Stimulated activated CD4-positive, alpha-beta T cell treated with anti-CD3 and anti-CD28 coated beads, TNF-alpha, amount 100 ng/mL, for 24 hours (primary cell): Measurements from ENCODE around the gene SMAD2.
"Not testable (repeated sequence)": the region's sequence is repeated elsewhere in the genome, so short reads cannot be mapped to it uniquely, and the experiment has no call there.

Source experiments
- DNase-seq, 3 experiments: peaks; one replicate each; pipeline ENCODE4 v3.0.0-alpha.2; 2020; ENCODE audit warnings: low read depth in 3 of 3

SMAD2 gene

DNA sequence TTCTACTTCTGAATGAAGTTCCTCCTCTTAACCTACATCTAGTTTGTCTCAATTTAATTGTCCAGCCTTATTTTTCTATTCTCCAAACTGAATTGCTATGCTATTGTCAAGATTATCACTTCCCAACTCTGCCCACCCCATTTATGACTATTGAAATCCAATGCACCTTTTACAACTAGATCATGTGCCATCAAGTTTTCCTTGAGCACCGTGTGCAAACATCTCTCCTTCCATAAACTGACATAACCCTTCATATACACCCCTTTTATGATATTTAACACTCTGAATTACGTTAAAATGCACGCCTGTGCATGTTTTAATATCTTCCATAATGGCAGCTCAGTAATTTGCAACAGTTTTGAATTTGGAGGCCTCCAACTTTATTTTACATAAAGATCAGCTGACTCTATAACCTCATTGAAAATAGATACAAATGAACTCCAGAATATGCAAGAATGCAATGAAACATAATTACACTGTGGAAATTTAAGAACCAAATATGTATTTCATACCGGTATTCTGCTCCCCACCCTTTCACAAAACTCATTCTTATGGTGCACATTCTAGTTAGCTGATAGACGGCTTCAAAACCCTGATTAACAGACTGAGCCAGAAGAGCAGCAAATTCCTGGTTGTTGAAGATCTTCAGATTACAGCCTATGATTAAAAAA, 85.5 kb downstream of the SMAD2 start:
- no peak for DNase-seq

DNA sequence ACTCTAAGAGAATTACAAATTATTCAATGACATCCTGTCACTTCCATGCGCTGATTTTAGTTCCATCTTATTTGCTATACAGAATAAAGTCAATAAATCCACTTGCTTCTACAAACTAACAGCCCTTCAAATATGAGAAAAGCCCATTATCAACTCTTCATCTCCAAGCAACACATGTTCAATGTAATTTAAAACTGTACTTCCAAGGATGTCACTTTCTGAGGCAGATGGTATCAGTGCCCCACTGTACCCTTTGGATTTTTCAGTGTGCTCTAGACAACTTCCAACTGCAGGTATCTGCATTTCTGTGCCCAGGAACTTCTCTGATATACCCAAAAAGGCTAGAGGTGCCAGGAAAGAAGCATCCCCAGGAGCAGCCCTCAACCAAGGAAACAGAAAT, 87.6 kb downstream of the SMAD2 start:
- no peak for DNase-seq

DNA sequence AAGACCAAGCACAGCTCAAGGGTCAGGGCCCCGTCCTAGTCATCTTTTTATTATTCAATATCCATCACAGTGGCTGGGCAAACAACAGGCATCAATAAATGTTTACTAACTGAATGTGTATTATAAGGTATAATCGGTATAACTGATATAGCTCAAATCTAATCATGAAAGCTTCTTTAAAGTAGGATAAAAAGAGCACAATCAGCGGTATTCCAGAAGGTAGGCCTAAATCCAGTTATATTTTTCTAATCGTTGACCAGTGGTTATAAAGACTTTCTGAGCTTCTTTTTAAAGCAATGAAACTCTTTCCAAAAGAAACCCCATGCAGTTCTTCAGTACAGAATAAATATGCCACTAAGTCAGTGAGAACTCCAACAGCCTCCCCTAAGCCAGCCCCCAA, 92.1 kb downstream of the SMAD2 start:
- no peak for DNase-seq

DNA sequence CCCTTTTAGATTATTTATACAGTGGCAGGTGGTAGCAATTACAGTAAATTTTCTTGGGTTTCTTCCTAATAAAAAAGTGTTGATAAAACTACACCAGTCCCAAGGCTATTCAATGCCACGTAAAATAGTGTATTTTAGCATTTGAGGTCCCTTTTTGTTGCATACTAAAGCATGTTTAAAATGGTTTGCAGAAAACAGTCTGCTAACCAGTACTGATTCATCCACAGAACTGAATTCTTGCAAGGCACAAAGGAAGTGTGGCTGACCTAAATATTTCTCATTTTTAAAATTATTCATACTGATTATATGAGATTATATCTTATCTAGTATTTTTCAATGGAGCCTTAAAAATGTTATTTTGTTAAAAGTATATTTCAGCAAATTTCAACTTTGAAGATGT, 98.1 kb downstream of the SMAD2 start:
- no peak for DNase-seq

DNA sequence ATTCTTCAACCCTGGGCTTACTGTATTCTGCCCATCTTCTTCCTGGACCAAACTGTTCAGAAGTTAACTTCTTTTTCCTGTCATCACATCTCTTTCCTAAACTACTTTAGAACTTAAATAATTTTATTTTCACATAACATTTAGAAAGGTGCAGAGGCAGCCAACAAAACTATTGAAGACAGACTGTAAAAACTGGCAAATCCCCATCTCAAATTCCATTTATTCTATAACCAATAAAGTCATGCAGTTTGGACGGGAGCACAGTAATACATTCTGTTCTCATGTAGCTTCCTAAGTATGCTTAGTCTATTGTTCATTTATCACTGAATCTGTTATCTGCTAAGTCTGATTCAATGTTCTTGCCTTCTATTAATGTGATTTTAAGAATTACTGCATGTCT, 99.1 kb downstream of the SMAD2 start:
- DNase-seq, result no peak

DNA sequence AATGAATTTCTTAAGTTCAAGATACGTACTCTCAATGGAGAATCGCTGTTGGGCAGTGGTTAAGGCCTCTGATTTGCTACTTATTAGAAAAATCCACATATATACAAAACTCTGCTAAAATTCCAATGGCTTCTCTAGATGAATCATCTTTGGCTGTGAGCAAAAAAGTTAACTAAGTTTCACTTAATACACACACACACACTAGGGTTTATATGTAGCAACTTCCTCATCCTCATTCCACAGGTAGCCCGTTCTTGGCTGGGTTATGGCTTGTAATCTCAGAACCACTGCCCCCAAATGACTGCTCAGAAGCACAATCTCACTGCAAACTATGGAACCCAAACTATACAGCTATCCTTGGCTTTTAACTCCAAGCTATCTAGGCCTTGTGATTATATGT, 99.7 kb downstream of the SMAD2 start:
- no peak for DNase-seq

DNA sequence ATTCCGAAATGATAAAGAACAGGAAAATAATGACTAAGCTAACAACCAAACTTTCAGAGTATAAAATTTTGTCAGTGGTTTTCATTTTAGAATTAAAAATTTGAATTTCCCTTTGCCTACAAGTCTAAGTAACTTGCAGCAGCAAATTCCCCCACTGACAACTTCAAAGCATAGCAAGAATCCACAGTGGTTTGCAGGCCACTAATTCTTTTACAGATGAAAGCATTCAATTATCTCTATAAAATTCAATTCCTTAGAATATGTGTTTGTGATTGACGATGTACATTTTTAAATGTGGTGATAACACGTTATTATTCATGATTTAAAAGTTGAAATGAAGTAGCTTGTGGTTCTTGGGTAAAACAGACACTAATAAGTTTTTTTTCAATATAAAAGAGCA, 100.6 kb downstream of the SMAD2 start:
- DNase-seq, result no peak

DNA sequence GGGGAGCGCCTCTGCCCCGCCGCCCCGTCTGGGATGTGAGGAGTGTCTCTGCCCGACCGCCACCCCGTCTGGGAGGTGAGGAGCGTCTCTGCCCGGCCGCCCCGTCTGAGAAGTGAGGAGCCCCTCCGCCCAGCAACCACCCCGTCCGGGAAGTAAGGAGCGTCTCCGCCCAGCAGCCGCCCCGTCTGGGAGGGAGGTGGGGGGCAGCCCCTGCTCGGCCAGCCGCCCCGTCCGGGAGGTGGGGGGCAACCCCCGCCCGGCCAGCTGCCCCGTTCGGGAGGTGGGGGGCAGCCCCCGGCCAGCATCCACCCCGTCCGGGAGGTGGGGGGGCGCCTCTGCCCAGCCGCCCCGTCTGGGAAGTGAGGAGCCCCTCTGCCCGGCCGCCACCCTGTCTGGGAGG, 102.4 kb downstream of the SMAD2 start:
- DNase-seq, result not testable (repeated sequence)

DNA sequence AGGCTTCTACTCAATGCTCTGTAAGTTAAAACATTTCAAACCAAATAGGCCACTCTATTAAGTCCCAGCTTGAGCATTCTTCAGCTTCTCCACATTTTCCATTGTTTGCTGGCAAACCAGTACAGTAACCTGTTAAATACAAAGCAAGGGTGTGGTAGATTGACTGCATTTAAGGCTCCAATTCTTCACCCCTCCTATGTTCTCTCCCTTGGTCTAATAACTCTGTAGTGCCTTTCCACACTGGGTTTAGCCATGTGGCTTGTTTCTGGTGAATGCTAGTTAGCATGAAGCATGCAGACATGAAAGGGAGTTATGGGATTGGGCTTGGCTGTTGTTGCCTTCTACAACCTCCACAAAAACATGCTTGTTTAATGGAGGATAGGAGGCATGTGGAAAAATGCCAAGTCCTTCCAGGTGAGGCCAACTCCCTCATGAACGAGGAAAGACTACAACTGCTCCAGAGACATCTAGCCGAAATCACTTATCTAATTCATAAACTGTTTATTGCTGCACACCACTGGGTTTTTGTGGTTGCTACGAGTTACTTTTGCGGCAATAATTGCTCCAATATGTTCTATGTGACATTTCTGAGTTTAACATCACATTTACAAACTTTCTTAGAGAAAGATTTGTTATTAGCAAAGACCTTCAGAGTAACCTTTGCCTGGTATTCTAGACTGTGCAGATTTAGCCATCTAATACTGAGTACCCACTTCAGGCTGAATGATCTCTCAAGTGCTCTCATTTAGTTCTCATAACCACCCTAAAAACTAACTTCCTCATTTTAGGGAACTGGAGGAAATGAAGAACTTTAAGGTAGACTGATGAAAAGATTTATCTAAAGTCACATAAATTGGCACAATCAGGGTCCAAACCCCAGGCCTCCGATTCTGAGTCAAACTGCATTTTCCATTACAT, 104.0 kb downstream of the SMAD2 start:
- DNase-seq, result no peak

DNA sequence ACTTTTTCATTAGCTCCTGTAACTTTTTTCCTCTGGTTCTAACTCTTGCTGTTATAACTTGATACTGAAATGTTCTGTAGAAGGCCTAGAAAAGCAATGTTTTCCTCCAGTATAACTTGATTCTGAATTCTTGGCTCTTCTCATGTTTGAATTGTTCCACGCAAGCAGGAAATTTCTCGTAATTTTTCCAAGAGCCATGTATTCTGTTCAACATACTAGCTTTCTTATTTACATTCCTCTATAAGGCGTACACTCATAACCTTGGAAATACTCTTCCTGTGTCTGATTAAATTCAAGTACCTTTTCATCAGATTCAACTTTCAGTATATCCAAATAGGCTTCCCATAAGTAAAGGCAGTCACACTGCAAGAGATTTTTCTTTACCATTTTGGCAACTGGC, 109.1 kb downstream of the SMAD2 start:
- no peak for DNase-seq

DNA sequence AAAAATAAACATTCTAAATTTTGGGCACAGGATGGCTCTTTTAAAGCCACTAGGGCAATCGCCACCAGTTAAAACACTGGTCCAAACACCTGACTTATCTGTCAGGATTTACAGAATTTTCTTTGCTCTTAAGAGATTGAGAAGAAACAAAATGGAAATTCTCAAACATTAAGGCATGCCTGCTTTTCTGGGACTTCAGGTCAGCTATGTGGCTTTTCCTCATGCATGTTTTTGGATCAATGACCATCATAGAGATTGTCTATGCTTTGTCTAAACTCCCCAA, 112.7 kb downstream of the SMAD2 start:
- no peak for DNase-seq

DNA sequence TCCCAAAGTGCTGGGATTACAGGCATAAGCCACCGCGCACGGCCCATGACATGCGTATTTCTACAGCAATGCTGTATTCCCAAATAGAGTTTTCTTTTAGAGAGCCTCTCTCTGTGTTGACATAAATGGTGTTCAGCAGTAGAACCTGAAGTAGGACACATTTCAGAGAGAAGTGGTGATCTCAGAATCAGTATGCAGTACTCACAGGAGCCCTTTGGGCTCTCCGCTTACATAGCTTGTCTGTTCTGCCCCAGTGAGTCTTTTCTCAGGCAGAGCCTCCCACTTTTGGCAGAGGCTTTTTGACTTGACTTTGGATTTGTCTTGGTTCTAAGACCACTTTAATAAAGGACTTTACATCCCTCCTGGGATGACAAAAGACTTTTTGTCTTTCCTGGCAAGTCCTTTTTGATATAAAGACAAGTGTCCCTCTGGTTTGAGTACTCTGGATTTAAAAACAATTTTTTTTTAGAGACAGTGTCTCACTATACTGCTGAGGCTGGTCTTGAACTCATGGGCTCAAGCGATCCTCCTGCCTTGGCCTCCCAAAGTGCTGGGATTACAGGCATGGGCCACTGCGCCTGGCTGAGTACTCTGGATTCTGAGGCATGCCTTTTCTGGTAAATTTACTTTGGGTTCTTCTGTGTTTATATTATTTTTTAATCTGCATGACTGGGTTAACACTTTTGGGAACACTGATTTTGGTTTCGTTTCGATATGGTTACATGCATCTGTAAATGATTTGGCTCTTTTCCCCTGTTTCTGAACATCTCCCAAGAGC, 113.3 kb downstream of the SMAD2 start:
- DNase-seq, result no peak

DNA sequence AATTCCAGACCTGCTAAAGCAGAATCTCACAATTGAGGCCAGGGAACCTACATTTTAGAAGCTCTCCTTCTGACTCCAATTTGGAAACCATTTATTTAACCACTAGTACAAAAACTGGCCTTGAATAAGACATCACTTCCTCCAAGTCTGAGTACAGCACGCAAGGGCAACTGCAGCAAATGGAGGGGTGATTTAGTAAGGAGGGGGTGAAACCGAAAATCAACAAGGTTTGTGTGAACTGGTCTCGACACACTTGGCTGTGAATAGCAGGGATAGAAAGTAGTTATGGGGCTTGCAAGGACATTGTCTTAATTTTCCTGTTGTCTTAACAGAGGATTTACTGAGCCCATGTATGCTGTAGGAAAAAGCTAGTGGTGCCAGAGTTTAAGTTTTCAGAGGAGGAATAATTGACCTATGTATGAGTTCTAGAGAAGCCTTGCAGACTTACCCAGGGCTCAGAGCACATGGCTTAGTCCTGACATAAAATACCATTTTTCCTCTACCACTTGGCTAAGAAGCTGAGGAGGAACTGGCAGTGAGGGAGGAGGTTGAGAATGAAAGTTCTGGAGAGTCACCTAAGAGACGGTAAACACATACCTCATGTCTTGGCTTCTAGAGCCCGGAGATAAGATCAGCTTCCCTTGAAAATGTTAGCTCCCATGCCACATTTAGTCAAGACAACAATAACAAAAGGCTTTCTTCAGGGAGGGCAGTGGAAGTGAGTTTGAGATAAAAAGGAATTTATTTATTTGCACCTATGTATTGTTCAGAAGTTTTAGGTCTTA, 114.8 kb downstream of the SMAD2 start:
- DNase-seq, result no peak

DNA sequence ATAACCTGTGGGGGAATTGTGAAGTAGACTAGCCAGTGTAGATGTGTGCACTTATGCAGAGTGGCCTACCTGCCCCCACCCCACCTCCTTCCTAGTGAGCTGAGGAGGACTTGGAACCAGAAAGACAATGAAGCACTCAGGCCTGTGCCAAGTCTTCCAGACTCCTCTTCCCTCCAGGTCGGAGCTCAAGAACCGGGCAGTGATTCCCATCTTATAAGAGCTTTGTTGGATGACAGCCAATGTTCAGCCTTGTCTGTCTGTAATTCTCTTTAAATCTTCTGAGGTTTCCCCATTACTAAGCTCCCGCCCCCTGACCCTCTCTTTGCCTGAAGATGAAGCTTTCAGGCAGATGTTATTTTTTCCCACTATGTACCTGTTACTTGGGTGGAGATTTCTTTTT, 121.0 kb downstream of the SMAD2 start:
- no peak for DNase-seq

DNA sequence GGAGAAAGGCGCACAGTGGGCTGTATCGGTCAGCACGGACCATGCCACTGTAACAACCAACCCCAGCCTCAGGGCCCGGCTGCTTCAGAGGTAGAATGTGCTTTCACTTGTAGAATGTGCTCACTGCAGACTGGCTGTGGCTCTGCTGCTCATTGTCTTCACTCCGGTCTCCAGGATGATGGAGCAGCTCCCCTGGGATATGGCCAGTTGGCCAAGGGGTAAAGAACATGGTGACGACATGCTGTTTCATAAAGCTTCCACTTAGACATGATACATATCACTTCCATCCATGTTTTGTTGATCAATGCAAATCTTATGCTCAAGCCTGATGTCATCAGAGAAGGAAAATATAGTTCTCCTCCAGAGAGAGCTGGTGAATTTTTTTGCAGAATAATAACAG, 127.7 kb downstream of the SMAD2 start:
- no peak for DNase-seq

DNA sequence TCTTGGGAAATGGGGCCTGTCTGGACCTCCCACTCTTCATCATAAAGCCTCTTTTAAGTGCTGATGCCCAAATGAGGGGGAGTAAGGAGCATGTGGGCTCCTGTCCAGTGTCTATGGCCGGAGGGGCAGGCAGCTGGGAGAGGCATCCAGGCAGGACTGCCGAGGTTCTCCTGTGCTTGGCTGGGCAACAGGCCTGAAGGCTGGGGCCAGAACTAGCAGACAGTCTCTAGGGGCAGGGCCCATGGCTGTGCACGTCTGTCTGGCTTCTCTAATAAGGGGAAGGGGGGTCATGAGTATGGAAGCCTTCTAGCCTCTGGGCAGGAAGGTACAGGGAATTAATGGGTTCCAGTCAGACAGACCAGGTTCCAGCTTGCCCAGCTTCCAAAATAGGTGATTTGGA, 128.6 kb downstream of the SMAD2 start:
- DNase-seq, result no peak

DNA sequence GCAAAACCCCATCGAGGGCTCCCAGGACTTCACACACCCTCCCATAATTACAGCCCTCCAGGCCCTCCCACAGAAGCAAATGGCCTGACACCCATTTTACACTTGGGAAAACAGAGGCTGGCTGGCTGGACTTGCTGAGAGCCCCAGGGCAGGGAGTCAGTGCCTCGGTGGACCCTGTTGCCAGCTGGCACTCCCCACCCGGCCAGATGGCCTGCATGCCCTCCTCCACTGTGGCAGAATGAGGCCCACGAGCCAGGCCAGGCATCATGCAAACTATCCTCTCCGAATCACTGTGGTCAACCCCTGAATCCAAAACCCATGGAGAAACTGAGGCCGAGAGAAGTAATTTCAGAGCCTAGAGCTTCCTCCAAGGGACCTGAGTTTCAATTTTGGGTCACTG, 129.7 kb downstream of the SMAD2 start:
- DNase-seq, result no peak

DNA sequence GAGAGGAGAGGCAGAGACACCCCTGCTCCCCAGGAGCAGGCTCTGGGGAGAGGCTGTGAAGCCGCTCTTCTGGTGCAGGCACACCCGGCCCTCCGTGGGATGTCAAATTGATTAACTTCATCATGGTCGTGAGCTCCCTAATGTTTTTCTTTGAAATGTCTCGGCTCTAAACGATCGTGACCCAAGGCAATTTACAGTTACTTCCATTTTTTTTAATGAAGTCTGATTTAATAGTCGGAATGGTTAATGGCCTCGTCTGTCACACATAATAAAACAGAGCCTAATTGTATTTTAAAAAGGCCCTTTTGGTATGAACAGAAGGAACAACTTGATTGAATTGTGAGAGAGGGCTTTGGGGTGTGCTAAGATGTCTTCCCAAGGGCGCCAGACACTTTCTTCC, 130.2 kb downstream of the SMAD2 start:
- DNase-seq, result no peak

DNA sequence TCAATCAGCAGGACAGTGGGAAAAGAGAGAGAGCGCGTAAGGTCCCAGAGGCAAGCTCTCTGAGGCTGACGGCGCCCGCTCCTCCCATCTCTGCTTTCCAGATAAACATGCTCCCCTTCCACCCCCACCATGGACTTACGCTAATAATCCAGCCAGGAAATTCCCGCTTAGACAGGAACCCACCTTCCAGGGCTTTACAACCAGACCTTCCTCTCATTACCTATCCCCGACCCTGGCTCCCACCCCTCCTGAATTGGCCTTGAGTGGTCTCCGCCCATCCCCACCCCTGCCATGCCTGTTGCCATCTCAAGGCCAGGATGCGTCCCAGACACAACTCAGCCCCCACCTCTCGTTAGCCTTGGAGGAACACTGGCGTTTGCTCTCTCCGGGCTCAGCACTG, 131.1 kb downstream of the SMAD2 start:
- DNase-seq, result no peak

DNA sequence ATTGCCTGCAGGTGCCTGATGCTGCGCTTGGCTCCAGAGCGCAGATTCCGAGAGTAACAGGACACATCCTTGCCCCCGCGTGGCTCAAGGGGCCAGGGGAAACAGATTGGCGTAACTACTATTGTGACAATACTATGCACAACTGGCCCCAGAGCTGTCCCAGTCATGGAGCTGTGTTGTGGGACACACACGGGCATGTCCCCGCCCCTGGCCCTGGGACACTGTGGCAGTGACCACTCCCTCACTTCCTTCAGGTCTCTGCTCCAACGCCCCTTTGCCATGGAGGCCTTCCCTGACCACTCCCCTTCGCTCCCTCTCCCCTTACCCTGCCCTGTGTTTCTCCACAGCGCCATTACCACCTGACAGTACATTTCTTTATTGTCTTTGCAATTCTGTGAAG, 132.1 kb downstream of the SMAD2 start:
- no peak for DNase-seq

DNA sequence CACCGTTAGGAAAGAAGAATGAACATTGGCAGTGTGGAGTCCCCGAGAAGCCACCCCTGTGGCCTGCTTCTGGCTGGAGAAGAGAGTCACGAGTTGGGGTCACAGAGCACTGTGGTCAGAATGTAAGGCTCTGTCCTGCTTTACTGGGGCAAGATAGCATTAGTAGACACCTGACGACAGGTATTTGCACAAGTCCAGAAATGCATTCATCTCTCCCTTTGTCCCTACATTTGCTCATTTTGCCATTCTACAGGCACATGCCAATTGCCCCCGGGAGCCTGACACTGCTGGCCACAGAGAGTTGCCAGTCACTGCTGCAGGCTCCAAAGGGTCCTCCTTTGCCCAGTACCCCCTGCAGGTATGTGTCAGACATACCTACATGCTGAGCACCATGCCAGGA, 133.3 kb downstream of the SMAD2 start:
- no peak for DNase-seq

DNA sequence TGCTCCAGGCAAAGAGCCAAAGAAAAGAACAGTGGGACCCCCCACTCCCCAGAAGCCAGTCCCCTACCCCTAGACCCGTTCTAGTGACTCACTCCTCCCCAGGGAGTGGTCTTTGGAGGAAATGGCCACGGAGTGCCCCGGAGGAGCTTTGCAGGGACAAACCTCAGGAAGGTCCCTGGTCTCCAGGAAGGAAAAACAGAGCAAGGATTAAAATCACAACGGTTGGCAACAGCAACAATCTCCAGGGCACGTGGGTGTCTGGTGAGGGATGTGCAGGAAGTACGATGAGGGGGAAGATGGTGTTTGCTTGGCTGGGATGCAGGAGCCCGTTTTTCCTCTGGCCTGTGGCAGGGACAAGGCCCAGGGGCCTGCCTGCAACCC, 135.0 kb downstream of the SMAD2 start:
- no peak for DNase-seq
